CD4-positive, alpha-beta T cell treated with Interleukin-17A for 4 hours (primary cell): ENCODE measurements around the gene TOR1AIP2.
"Not testable (repeated sequence)": the region's sequence is repeated elsewhere in the genome, so short reads cannot be mapped to it uniquely, and the experiment has no call there.

Experiments
- DNase-seq: peaks from one replicate; pipeline ENCODE4 v3.0.0-alpha.2; 2020; ENCODE audit warnings: mixed read lengths

Gene TOR1AIP2

DNA sequence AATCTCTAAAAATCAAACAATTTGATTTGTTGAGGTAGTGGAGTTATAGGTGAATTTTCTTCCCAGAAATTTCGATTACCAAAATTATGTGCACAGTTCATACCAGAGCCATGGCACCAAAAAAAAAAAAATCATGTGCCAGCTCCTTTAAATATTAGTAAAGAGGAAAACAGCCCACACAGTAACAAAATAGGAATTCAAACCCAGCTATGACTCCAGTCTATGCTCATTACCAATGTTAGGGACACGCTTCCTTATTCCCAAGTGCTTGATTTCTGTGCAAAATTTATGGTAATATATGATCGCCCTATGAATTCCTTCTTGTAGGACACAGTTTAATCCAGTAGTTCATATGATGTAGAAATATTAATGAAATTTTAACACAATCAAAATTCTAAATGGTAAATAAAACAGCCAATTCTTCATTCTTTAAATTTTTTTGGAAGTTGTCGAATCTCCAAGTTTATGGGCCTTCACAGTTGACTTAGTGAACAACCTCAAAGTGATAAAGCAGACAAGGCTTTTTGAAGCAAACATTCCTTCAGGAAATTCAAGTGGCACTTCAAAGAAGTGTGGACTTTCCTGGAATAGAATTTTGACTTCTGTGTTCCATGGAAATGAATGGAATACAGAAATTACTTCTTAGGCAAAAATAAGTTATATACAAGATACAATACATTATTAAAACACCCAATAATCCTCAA lies 1.9 kb downstream of the TOR1AIP2 start:
- DNase-seq, result no peak

DNA sequence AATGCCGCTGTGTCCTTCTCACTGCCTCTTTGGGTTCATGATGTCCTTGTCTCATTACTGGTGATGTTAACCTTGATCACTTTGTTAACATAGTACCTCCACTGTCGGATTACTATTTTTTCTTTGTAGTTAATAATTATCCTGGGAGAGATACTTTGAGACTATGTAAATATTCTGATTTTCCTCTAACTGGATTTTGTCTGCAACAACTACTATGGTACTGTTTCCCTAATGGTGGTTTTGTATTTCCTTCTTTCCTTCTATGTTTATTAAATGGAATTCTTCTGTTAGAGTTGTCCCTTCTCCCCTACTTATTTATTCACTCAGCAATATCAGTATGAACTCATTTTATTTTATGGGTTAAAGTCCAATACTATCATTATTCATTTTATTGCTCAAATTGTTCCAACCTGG lies 4.2 kb downstream of the TOR1AIP2 start:
- no peak for DNase-seq

- DNase-seq, result no peak
Observed at GRCh38 chr1:179872558-179872957, 5.0 kb downstream of the TOR1AIP2 start.

DNA sequence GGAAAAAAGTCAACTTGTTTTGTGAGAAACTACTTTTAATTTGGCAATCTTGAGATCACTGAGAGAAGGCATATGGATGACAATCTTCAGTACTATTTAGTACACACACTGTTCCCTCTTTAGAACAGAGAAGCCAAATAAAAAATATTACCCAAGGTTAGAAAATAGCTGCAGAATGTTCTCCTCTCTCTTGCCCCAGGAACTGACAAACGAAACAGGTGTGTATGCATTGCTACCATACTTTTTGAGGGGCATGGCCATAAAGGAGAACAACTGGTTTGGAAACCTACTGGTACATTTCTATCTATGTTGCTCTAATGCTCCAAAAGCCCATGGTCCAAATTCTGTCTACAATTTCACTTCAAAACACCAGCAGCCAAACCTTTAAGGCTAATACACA lies 5.7 kb downstream of the TOR1AIP2 start:
- no peak for DNase-seq

- no peak for DNase-seq
Observed at GRCh38 chr1:179870870-179871269, 6.7 kb downstream of the TOR1AIP2 start.

- DNase-seq, result peak; percentile 70
Observed at GRCh38 chr1:179867493-179868330, 9.9 kb downstream of the TOR1AIP2 start.

DNA sequence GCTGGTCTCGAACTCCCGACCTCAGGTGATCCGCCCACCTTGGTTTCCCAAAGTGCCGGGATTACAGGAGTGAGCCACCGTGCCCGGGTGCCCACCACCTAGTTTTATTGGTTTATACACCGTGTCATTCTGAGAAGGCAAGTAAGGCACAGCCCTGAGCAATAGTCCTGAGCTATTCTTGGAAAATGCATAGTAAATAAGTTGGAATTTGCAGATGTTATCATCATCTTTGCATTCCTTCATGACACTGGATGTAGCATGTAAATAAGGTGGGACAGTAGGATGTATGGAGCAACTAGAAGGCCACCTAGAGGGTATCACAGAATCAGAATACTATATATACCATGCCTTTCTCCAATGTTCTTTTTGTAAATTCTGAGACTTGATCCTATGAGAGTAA lies 11.0 kb downstream of the TOR1AIP2 start:
- no peak for DNase-seq

GRCh38 chr1:179865377-179865776 lies 12.2 kb downstream of the TOR1AIP2 start:
- DNase-seq, result no peak

DNA sequence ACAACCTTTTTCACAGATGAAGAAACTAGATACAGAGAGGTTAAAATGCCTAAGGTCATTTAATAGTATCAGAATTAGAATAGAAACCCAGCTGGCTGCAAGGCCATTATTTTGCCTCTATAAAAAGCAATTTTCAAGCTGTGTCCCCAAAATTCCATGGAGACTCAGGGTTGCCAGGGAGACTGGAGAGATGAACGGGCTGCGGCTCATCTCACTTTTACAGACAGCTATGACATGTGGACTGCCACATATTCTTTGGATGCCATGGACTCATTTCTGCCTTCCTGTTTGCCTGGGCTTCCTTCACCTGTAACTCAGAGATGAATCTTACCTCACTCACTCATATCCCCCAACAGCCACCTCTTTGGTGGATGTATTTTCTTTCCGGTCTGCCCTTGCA lies 17.0 kb downstream of the TOR1AIP2 start:
- no peak for DNase-seq

DNA sequence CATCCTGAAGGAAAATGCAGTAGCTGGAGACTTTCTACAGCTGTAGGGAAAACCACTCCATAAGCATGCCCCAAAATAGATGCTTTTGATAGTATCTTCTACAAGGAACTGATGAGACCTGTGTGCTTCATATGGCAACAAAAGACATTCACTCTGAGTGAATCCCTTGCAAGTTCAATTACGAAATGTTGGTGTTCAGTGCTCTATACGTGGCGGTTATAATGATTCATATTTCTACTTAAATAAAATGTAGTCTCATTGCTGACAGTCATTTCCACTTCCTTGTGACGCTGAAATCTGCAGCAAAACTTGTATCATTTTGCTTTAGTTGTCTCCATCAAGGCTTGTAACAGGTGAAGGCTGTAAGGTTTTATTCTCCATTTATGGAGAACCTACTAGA lies 20.6 kb downstream of the TOR1AIP2 start:
- DNase-seq, result no peak

DNA sequence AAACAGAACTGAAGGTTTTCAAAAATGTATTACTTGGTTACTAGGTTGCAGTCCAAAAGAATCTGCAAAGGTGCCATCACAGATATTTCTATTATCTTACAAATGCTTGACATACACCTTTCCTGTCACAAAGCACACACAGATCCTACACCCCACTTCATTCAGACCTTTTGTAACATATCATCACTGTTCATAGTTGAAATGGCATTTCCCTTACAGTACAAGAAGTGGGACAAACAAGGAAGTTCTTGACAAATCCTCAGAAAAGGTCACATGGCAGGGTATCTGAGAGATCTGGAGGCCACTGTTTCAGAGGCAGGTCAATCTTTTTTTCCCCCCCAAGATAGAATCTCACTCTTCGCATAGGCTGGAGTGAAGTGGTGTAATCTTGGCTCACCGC lies 21.3 kb downstream of the TOR1AIP2 start:
- DNase-seq, result no peak

GRCh38 chr1:179855831-179856230 lies 21.8 kb downstream of the TOR1AIP2 start:
- DNase-seq, result not testable (repeated sequence)

- no peak for DNase-seq
Observed at GRCh38 chr1:179853102-179853501, 24.5 kb downstream of the TOR1AIP2 start.

- DNase-seq, result no peak
Observed at GRCh38 chr1:179848233-179848632, 29.4 kb downstream of the TOR1AIP2 start.

GRCh38 chr1:179840107-179840506 lies 37.5 kb downstream of the TOR1AIP2 start:
- no peak for DNase-seq

- DNase-seq, result not testable (repeated sequence)
Observed at GRCh38 chr1:179836686-179837445, 40.7 kb downstream of the TOR1AIP2 start.

- DNase-seq, result peak; percentile 37
Observed at GRCh38 chr1:179831852-179832699, 45.5 kb downstream of the TOR1AIP2 start.

DNA sequence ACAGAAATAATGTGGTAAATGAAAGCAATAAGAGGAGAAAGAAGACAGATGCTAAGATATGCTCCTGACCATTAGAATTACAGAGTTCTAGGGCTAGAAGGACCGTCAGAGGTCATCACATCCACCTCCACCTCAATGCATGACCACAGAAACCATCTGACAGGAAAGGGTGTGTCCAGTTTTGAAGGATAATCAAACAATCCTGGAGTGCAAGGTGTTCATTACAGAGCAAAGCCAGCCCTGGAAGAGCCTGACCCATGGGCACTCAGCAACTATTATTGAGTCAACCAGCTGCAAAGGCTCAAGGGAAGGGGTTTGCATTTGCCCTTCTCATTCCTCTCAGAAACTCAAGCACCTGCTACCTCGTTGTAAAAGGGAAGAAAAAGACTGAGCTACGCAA lies 46.4 kb downstream of the TOR1AIP2 start:
- DNase-seq, result no peak

DNA sequence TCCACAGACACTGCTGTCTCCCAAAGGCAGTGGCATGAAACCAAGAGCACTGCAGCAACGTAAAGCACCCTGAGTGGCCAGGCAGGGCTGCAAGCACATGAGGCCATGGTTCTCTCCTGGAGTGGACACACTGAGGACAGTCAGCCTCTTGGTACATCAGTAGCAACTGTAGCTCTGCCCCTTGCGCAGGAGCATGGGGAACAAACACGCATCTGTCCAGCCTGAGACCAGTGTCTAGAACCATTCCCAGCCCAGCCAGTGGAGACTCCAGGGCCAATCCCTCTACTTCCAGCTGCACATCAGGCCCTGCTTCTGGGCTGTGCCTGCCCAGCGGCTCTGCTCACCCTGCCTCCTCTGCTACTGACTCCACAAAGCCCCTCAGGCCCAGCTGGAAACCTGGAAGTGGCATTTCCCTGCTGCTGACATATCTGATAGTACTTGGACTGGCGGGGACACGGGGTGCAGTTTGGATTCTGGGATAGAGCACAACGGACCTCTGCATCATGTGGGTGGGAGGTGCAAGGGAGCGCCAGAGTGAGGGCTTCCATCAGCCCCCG lies 49.0 kb downstream of the TOR1AIP2 start:
- no peak for DNase-seq

DNA sequence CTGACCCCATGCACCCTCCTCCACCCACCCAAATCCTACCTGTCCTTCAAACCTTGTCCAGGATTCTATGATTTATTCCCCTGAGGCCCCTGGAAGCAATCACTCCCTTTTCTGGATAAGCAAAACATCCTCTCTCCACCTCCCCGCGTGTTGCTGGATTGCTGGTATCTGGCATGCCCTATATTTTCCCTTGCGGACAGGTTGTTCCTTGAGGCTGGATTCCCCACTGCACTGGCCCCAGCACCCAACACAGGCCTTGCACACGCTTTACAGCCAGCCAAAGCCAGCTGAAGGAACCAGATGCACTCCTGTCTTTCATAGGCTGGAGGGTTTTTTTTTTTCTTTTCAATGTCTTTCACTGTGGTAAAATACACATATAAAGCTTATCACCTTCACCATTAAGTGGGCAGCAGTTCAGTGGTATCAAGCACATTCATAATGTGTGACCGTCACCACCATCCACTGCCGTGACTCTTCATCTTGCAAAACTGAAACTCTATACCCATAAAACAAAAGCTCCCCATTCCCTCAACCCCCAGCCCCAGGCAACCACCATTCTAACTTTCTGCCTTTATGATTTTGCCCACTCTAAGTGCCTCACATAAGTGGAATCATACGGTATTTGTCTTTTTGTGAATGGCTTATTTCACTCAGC lies 50.9 kb downstream of the TOR1AIP2 start:
- no peak for DNase-seq

DNA sequence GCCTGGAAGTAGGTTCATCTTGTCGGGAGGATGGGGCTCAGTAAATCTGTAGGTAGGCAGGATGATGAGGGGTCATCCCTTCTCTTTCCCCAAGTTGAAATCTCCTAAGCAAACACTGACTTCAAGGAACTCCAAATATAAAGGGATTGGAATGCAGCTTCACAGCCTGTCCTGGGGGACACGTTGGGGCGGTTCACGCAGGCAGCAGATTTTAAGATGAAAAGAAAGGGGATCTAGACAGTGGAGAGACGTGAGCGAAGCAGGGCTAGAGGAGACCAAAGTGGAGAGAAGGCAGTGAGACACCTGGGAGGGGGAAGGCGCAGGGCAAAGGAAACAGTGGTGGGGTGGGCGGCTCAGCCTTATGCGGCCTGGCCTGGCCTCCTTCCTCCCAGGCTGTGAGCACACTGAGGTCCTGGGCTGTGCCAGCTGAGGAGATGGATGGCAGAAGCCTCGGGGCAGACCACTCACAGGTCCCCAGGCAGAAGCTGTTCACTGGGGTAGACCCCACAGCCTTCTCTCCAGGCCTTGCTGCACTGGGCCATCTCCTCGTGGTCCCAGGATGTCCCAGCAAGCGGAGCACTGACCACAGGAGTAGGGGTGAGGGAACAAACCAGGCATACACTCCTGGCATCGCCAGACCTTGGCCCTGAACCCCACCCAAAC lies 51.7 kb downstream of the TOR1AIP2 start:
- DNase-seq, result no peak
